SHP77 (cell line): ENCODE results near the gene PANX3.

ENCODE experiments used
- DNase-seq, 2 experiments: peaks; one replicate each; lab custom pipeline; 2025; lab: John Stamatoyannopoulos, UW

Gene PANX3

GRCh38 chr11:124658986-124659385 is 47.8 kb downstream of the PANX3 start:
- no peak for DNase-seq

DNA sequence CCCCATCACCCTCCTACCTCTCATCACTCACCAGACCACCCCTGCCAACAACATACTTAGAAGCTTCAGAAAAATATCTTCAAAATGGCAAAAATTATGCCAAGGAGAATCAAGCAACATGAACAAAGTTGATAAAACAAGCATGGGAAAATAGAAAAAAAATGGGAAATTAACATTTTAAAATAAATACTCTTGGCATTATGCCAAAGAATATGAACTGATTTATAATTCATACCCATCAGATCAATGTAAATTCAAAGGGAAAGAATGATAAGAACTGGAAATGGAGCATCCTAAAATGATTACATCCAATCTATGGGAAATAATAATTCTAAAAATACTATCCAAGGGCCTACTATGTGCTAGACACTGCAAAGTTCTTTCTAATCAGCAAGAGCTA is 50.3 kb downstream of the PANX3 start:
- no peak for DNase-seq

- DNase-seq: no peak
These were observed 50.9 kb downstream of the PANX3 start for GRCh38 chr11:124662106-124662505.

GRCh38 chr11:124663861-124664260 is 52.6 kb downstream of the PANX3 start:
- no peak for DNase-seq

DNA sequence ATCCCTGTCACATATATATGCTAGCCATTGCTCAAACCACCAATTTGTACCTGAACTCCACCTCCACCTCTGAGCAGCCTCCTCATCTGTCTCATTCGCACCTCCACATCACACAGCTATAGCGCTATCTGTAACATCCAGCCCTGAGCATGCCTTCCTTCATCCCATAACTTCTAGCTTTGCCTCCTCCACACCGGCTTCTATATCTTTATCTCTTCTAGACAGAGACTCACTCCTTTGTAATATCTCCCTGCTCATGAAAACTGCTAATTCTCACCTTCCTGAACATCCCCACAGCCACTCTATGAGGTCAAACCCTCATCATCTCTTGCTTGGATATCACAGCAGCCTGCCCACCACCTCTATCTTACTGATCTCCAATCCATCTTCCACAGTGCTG is 56.4 kb downstream of the PANX3 start:
- no peak for DNase-seq

DNA sequence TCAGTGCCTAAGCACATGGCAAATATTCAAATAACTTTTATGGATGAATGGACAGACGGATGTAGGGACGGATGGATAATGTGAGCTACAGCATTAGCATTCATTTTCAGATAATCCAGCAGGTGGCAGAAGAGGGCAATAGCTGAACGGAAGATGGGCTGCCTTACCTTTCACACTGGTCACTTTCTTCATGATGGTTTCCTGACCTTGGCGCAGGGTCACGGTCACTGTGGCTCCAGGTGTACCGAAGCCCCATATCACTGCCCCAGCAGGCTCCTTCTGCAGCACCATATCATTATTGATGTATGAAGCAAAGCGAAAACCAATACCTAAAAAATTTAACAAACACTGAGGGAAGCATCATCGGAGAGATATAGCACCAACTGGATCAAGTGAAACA is 58.0 kb downstream of the PANX3 start:
- DNase-seq: peak; percentile 18 to 51
